ENCODE results near the gene ABLIM3.

DNA sequence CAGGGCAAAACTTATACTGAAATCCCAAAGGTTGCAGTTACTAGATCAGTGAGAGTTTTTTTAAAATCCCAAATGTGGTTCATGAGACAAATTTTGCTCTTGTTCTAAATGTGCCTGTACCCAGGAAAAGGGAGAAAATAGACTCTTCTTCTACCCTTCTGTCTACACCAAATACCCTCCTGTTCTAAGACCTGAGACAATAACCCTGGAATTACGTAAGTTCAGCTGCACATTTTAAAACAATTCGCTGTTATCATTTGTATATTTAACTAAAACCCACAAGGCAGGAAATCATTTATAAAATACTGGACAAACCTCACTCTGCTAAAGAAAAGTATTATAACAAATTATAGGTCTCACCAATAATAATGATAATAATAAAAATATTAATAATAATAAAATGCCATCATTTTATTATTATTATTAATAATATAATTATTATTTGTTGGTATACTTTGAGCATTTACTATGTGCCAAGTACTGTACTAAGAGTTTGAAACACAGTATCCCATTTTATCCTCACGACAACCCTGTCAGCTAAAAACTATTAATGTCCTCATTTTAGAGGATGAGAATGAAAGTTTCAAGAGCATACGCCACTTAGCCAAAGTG lies 80.5 kb downstream of the ABLIM3 start:
- TF ChIP-seq CTCF (IDR thresholded peaks at IDR 0.05), result no peak
- TF ChIP-seq POLR2AphosphoS5 (IDR thresholded peaks at IDR 0.05), result no peak
- TF ChIP-seq POLR2A (IDR thresholded peaks at IDR 0.05), result no peak

Data from breast epithelium (tissue), 3 donors.